GM12874 (cell line): ENCODE results near the gene ZACN.

ENCODE experiments used
- CTCF ChIP-seq: IDR thresholded peaks from 2 replicates; pipeline ENCODE4 v1.5.1; 2011; ENCODE audit warnings: low read depth, mild to moderate bottlenecking, control low read depth, low read length, moderate library complexity; ENCODE audit not compliant: insufficient read depth

Gene ZACN

DNA sequence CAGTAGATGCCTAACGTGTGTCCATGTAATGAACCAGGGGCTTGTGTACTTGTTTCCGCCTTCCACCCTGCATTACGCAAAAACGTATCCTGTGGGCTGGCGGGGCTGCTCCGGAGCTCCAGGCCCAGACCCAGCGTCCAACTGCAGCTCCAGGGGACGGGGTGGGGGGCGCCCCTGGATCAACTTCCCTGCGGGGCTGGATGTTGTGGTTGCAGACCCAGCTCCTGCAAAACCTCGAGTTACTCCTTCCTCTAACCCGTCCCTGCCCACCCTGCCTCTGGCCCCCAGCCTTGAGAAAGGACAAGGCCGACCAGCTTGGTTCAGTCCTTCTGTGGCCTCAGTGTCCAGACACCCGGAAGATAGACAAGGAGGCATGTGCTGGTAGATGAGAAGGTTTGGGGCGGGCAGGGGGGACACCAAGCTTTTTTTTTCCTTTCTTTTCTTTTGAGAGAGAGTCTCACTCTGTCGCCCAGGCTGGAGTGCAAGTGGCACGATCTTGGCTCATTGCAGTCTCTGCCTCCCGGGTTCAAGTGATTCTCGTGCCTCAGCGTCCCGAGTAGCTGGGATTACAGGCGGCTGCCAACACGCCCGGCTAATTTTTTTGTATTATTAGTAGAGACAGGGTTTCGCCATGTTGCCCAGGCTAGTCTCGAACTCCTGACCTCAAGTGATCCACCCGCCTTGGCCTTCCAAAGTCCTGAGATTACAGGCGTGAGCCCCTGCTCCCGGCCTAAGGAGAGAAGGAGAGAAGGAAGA, 25.3 kb downstream of the ZACN start:
- no peak for TF ChIP-seq CTCF

- TF ChIP-seq CTCF, result no peak
Measured at GRCh38 chr17:76104896-76105231, 25.9 kb downstream of the ZACN start.

GRCh38 chr17:76106703-76107102, 27.7 kb downstream of the ZACN start:
- no peak for TF ChIP-seq CTCF

DNA sequence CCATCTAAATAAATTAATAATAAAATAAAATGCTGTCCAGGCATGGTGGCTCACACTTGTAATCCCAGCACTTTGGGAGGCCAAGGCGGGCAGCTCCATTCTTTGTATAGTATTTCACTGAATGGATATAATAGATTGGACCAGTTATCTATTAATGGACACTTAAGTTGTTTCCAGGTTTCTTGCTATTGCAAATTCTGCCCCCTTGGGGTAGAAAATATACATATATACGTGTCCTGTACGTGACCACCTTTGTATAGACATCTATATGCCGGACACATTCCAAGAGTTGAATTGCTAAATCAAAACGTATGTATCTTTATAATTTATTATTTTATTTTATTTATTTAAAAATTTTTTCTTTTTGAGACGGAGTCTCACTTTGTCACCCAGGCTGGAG, 28.5 kb downstream of the ZACN start:
- TF ChIP-seq CTCF, result no peak

GRCh38 chr17:76111956-76112355, 33.0 kb downstream of the ZACN start:
- no peak for TF ChIP-seq CTCF

DNA sequence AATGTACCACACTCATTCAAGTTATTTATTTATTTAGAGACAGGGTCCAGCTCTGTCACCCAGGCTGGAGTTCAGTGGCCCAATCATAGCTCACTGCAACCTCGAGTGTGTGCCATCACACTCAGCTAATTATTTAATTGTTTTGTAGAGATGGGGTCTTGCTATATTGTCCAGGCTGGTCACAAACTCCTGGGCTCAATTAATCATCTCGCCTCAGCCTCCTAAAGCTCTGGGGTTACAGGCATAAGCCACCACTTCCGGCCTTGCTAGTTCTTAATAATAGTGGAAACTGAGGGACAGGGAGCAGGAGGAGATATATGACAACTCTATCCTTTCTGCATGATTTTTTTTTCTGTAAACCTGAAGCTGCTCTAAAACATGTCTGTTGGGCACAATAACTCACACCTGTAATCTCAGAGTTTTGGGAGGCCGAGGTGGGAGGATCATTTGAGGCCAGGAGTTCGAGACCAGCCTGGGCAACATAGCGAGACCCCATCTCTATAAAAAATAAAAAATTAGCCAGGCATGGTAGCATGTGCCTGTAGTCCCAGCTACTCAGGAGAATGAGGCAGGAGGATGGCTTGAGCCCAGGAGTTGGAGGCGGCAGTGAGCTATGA, 36.3 kb downstream of the ZACN start:
- no peak for TF ChIP-seq CTCF

GRCh38 chr17:76119409-76120371, 40.7 kb downstream of the ZACN start:
- TF ChIP-seq CTCF, result no peak
